IMR-90 (cell line): ENCODE results near the gene CEACAM16. TPM values are rescaled to one million over a fixed set of nuclear protein-coding genes. Genes with fewer than 3 reads are reported as not detected.
A peak's percentile ranks its signal among the peaks of the same experiment; 100 is the strongest.
"Not testable (repeated sequence)": the region's sequence is repeated elsewhere in the genome, so short reads cannot be mapped to it uniquely, and the experiment has no call there.

Experiments
- ATAC-seq: fragments of 200-7000 bp; cut with Tn5 transposase; 2 replicates; pipeline ENCODE4 v1.9.1; 2020; ENCODE audit warnings: low read depth, mild to moderate bottlenecking, moderate library complexity
- BruUV-seq: library from RNA; stranded (reverse); fragments of 400-500 nt; replicated peaks from 2 replicates; lab custom pipeline; 2021; lab: Mats Ljungman, UMichigan
- CTCF ChIA-PET: fragments of 300-600 bp; formaldehyde crosslinking; extraction: SDS; loops from one replicate; lab custom pipeline; 2021; ENCODE audit warnings: antibody characterized with exemption; lab: Yijun Ruan, JAX
- POLR2A ChIA-PET: fragments of 300-600 bp; sonication (Branson Sonifier 250); formaldehyde crosslinking; loops from one replicate; lab custom pipeline; 2022; ENCODE audit warnings: antibody characterized with exemption; ENCODE audit not compliant: unreplicated experiment; lab: Charles Lee
- DNase-seq: peaks from one replicate; pipeline ENCODE4 v3.0.0; 2013
- H2AFZ ChIP-seq: replicated peaks from 2 replicates; pipeline ENCODE3; 2013; ENCODE audit warnings: low read length, mild to moderate bottlenecking; ENCODE audit not compliant: poor library complexity
- H2AK5ac ChIP-seq: 2 replicates; pipeline ENCODE4 v1.6.1; 2013; ENCODE audit warnings: low read depth, low read length, inconsistent platforms
- H2AK9ac ChIP-seq: replicated peaks from 2 replicates; pipeline ENCODE3; 2013; ENCODE audit warnings: mild to moderate bottlenecking, low read depth, low read length, moderate library complexity; ENCODE audit not compliant: poor library complexity
- H2BK120ac ChIP-seq: 2 replicates; pipeline ENCODE4 v1.6.1; 2013; ENCODE audit warnings: low read depth, low read length, inconsistent platforms
- H2BK15ac ChIP-seq: 3 replicates; pipeline ENCODE4 v1.6.1; 2013; ENCODE audit warnings: low read depth, low read length, inconsistent platforms
- H2BK20ac ChIP-seq: 2 replicates; pipeline ENCODE4 v1.6.1; 2013; ENCODE audit warnings: low read depth, mild to moderate bottlenecking, inconsistent platforms, low read length, moderate library complexity
- H2BK5ac ChIP-seq: 2 replicates; pipeline ENCODE4 v1.6.1; 2013; ENCODE audit warnings: mild to moderate bottlenecking, low read depth, low read length, inconsistent platforms; ENCODE audit not compliant: poor library complexity, severe bottlenecking
- H3K14ac ChIP-seq: replicated peaks from 2 replicates; pipeline ENCODE4 v1.6.1; 2013; ENCODE audit warnings: low read depth, low read length, inconsistent platforms
- H3K18ac ChIP-seq: 2 replicates; pipeline ENCODE4 v1.6.1; 2013; ENCODE audit warnings: low read depth, low read length, control low read depth
- H3K23ac ChIP-seq: 2 replicates; pipeline ENCODE4 v1.6.1; 2013; ENCODE audit warnings: low read depth, low read length, inconsistent platforms
- H3K27ac ChIP-seq: 2 replicates; pipeline ENCODE4 v1.5.1; 2013; ENCODE audit warnings: mild to moderate bottlenecking, control low read depth, low read length; ENCODE audit not compliant: insufficient read depth
- H3K27me3 ChIP-seq: 2 replicates; pipeline ENCODE4 v1.6.1; 2013; ENCODE audit warnings: low read length; ENCODE audit not compliant: control insufficient read depth, insufficient read depth
- H3K36me3 ChIP-seq: 2 replicates; pipeline ENCODE4 v1.6.1; 2013; ENCODE audit warnings: low read length, mixed read lengths; ENCODE audit not compliant: control insufficient read depth, insufficient read depth
- H3K4ac ChIP-seq: 2 replicates; pipeline ENCODE4 v1.6.1; 2013; ENCODE audit warnings: low read depth, low read length, inconsistent platforms
- H3K4me1 ChIP-seq: 2 replicates; pipeline ENCODE4 v1.6.1; 2013; ENCODE audit warnings: low read length, mixed read lengths; ENCODE audit not compliant: control insufficient read depth, insufficient read depth
- H3K4me2 ChIP-seq: 2 replicates; pipeline ENCODE4 v1.6.1; 2013; ENCODE audit warnings: low read depth, mild to moderate bottlenecking, control low read depth, low read length, moderate library complexity
- H3K4me3 ChIP-seq: 2 replicates; pipeline ENCODE4 v1.5.1; 2013; ENCODE audit warnings: low read depth, mild to moderate bottlenecking, control low read depth, low read length, moderate library complexity; ENCODE audit not compliant: insufficient read depth
- H3K56ac ChIP-seq: 2 replicates; pipeline ENCODE4 v1.6.1; 2013; ENCODE audit warnings: low read length, inconsistent platforms; ENCODE audit not compliant: insufficient read depth; ENCODE audit errors: extremely low read depth
- H3K79me1 ChIP-seq, 2 experiments: 2 replicates each; pipeline ENCODE4 v1.6.1; 2013; ENCODE audit warnings: low read length in 2 of 2, inconsistent platforms in 1 of 2, low read depth in 1 of 2
- H3K9ac ChIP-seq: 2 replicates; pipeline ENCODE4 v1.6.1; 2013; ENCODE audit warnings: low read depth, low read length, control low read depth
- H3K9me1 ChIP-seq: 2 replicates; pipeline ENCODE4 v1.6.1; 2013; ENCODE audit warnings: low read length, inconsistent platforms; ENCODE audit not compliant: insufficient read depth
- H3K9me3 ChIP-seq: 2 replicates; pipeline ENCODE4 v1.6.1; 2013; ENCODE audit warnings: low read length; ENCODE audit not compliant: control insufficient read depth, insufficient read depth
- H4K20me1 ChIP-seq: 2 replicates; pipeline ENCODE4 v1.6.1; 2013; ENCODE audit warnings: low read length, inconsistent platforms; ENCODE audit not compliant: insufficient read depth
- H4K5ac ChIP-seq: 2 replicates; pipeline ENCODE4 v1.6.1; 2013; ENCODE audit warnings: mild to moderate bottlenecking, low read depth, low read length, control low read depth
- H4K8ac ChIP-seq, 2 experiments: 2 replicates each; pipeline ENCODE4 v1.6.1; 2013; ENCODE audit warnings: low read depth in 2 of 2, low read length in 2 of 2, control low read depth in 1 of 2, inconsistent platforms in 1 of 2
- H4K91ac ChIP-seq: 2 replicates; pipeline ENCODE4 v1.6.1; 2013; ENCODE audit warnings: low read depth, low read length, inconsistent platforms; ENCODE audit not compliant: insufficient read depth
- WGBS, 2 experiments: methylation state at CpG; one replicate each; pipeline versions ENCODE4 v1.1.5 to v1.1.7; 2013; ENCODE audit warnings: missing lambda C conversion rate in 2 of 2; ENCODE audit not compliant: insufficient read length in 1 of 2; ENCODE audit errors: extremely low coverage in 2 of 2; 5-methylcytosine and 5-hydroxymethylcytosine counted together
- dilution Hi-C: fragments of 300-500 bp; cut with HindIII; formaldehyde crosslinking; loops from one replicate; pipeline ENCODE4 v1.14.3; 2018; ENCODE audit warnings: low sequenced_read_pairs; ENCODE audit not compliant: unreplicated experiment
- in situ Hi-C: fragments of 300-500 bp; cut with MboI; formaldehyde crosslinking; loops from 3 replicates; pipeline ENCODE4 v1.14.3; 2019; ENCODE audit warnings: low sequenced_read_pairs, inconsistent platforms, mixed read lengths
- intact Hi-C: fragments of 100-400 bp; cut with micrococcal nuclease; formaldehyde crosslinking; loops from 2 replicates; pipeline ENCODE4 v1.10.0; 2022
- polyA plus RNA-seq, 3 experiments: library from polyadenylated mRNA; depleted of rRNA; stranded (reverse); fragments of >200 nt; gene quantifications; 2 replicates each; pipeline ENCODE4 v1.2.3, GENCODE V29; 2012; ENCODE audit warnings: low replicate concordance in 1 of 3
- total RNA-seq: library from RNA; depleted of rRNA; stranded (reverse); fragments of >200 nt; gene quantifications from 2 replicates; pipeline ENCODE4 v1.2.3, GENCODE V29; 2012

Gene CEACAM16
- total and polyA plus RNA-seq, 2 of the 4 experiments (the other 2 are of a cell fraction), result not detected

DNA sequence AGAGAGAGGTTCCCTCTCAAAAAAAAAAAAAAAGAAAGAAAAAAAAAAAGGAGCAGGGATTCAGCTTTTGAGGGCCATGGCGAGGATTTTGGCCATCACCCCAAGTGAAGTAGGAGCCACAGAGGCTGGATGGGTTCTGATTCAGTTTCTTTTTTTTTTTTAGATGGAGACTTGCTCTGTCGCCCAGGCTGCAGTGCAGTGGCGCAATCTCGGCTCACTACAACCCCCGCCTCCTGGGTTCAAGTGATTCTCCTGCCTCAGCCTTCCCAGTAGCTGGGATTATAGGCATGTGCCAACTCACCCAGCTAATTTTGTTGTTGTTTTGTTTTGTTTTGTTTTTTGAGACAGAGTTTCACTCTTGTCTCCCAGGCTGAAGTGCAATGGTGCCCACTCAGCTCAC, 22.4 kb downstream of the CEACAM16 start:
- H4K20me1 ChIP-seq, DNase-seq, POLR2A ChIA-PET, H4K91ac ChIP-seq, H3K27ac ChIP-seq, H3K9me3 ChIP-seq, H3K9me1 ChIP-seq, H3K18ac ChIP-seq, H2BK5ac ChIP-seq, dilution Hi-C loops, H3K36me3 ChIP-seq, H3K4ac ChIP-seq, H3K23ac ChIP-seq, H2AK5ac ChIP-seq, H2AK9ac ChIP-seq, H4K8ac ChIP-seq, H2AFZ ChIP-seq, H3K79me1 ChIP-seq, H3K4me2 ChIP-seq, H3K56ac ChIP-seq, BruUV-seq, H3K9ac ChIP-seq, ATAC-seq, H3K14ac ChIP-seq, H2BK15ac ChIP-seq, H3K4me3 ChIP-seq, H3K27me3 ChIP-seq, H2BK20ac ChIP-seq, H4K5ac ChIP-seq: not testable (repeated sequence)
- intact Hi-C loops, result loop anchor here (5.0 kb wide), 1 partner anchor 36 kb away; no protein-coding TSS in a partner anchor
- CTCF ChIA-PET, result interaction anchor here (0.6 to 0.9 kb wide), 3 partner anchors 32 to 144 kb away, joined by 3 to 4 read pairs (median 3); partner anchors contain the start of gene NECTIN2
- Histone ChIP-seq H2BK120ac (peak overlapping the region; percentile 54; the same call in 1 of the 2 replicates), H3K4me1 (peaks cover 19% of the 10 kb centered on the region)
- in situ Hi-C loops, result loop anchor here (5.0 kb wide), 2 partner anchors 51 to 121 kb away; no protein-coding TSS in a partner anchor
- no CpG with 5 or more reads among the region's 5 CpGs for WGBS, 2 experiments
